Measurements from ENCODE around the gene STXBP4. TPM values are rescaled to one million over a fixed set of nuclear protein-coding genes. Genes with fewer than 3 reads are reported as not detected.

Gene STXBP4
- polyA plus RNA-seq, 1 of the 3 experiments (the other 2 are of a cell fraction) = 2.8 TPM

- no peaks in the 10 kb centered on the region for H3K36me3 ChIP-seq (replicated peaks in 1 of 2; ENCODE audit: control insufficient read depth in 1 of 2, insufficient read depth in 2 of 2, low read length in 1 of 2)
- DNase-seq = no peak
- no peaks in the 10 kb centered on the region for H3K79me2 ChIP-seq (ENCODE audit: insufficient read depth)
- ChIA-PET POLR2A (no interaction called here), CTCF (interaction anchor here (1.0 to 1.1 kb wide), 2 partner anchors 28 to 40 kb away, joined by 3 to 4 read pairs; no protein-coding TSS in a partner anchor)
- peak; percentile 18; the same call in 1 of the 2 replicates for TF ChIP-seq FOSL2 (IDR thresholded peaks at IDR 0.05; ENCODE audit: borderline replicate concordance, low read depth)
- TF ChIP-seq EP300 (IDR thresholded peaks at IDR 0.05; ENCODE audit: borderline replicate concordance in 1 of 2, low read depth in 1 of 2, low read length in 1 of 2) = no peak
- no peak overlapping the region for H3K4me2 ChIP-seq
- no peaks in the 10 kb centered on the region for H3K9me3 ChIP-seq
- H3K27me3 ChIP-seq (ENCODE audit: insufficient read depth) = no peaks in the 10 kb centered on the region
- H3K9ac ChIP-seq = no peak overlapping the region
- no peaks in the 10 kb centered on the region for H3K9me2 ChIP-seq
- peaks cover 21 to 51% of the 10 kb centered on the region in 2 experiments; a peak in 3 of 4 replicates for H3K4me1 ChIP-seq (ENCODE audit: control insufficient read depth in 1 of 2, insufficient read depth in 2 of 2, low read depth in 1 of 2, low read length in 1 of 2)
- H4K20me1 ChIP-seq (ENCODE audit: insufficient read depth) = no peaks in the 10 kb centered on the region
- peaks cover 20% of the 10 kb centered on the region for H3F3A ChIP-seq (replicated peaks; ENCODE audit: insufficient read depth)
- H2AFZ ChIP-seq (ENCODE audit: low read depth) = no peak overlapping the region
- H3K27ac ChIP-seq (ENCODE audit: low read depth in 2 of 2, low read length in 1 of 2) = no peak overlapping the region
- WGBS (ENCODE audit: low lambda C conversion rate) = 88% methylated on average over 2 of the region's 2 CpGs
- H3K4me3 ChIP-seq (ENCODE audit: low read depth in 2 of 2, low read length in 1 of 2) = no peak overlapping the region
These were observed 189.9 kb downstream of the STXBP4 start for GRCh38 chr17:55158439-55158838.

- POLR2A ChIA-PET = no interaction called here
- no peak for TF ChIP-seq RFX5 (IDR thresholded peaks at IDR 0.05; ENCODE audit: low read length)
- peak; percentile 16; the same call in 1 of the 2 replicates for TF ChIP-seq FOSL2 (IDR thresholded peaks at IDR 0.05; ENCODE audit: borderline replicate concordance, low read depth)
- TF ChIP-seq TCF12 (IDR thresholded peaks at IDR 0.05) = peak; percentile 28; the same call in 1 of the 2 replicates
- no peak for TF ChIP-seq NFIC (IDR thresholded peaks at IDR 0.05; ENCODE audit: borderline replicate concordance)
- TF ChIP-seq PBX3 (IDR thresholded peaks at IDR 0.05) = 0 out of 2 replicates have a peak, but pooled peaks have one; percentile 4
- peaks cover 20% of the 10 kb centered on the region for H3F3A ChIP-seq (replicated peaks; ENCODE audit: insufficient read depth)
- H3K27ac ChIP-seq (ENCODE audit: low read depth in 2 of 2, low read length in 1 of 2) = no peak overlapping the region; a peak in 1 of 4 replicates
- H4K20me1 ChIP-seq (ENCODE audit: insufficient read depth) = no peaks in the 10 kb centered on the region
- H3K27me3 ChIP-seq (ENCODE audit: insufficient read depth) = no peaks in the 10 kb centered on the region
- no peak overlapping the region for H2AFZ ChIP-seq (ENCODE audit: low read depth)
- H3K4me2 ChIP-seq = no peak overlapping the region
- no peaks in the 10 kb centered on the region for H3K79me2 ChIP-seq (ENCODE audit: insufficient read depth)
- H3K9ac ChIP-seq = no peak overlapping the region
- H3K36me3 ChIP-seq (replicated peaks in 1 of 2; ENCODE audit: control insufficient read depth in 1 of 2, insufficient read depth in 2 of 2, low read length in 1 of 2) = no peaks in the 10 kb centered on the region
- no peak overlapping the region for H3K4me3 ChIP-seq (ENCODE audit: low read depth in 2 of 2, low read length in 1 of 2)
- 79% methylated on average over 2 of the region's 2 CpGs for WGBS (ENCODE audit: low lambda C conversion rate)
- DNase-seq = no peak
- CTCF ChIA-PET = interaction anchor here (1.0 to 1.1 kb wide), 3 partner anchors 27 to 167 kb away, joined by 3 to 4 read pairs (median 3); no protein-coding TSS in a partner anchor
- peaks cover 21 to 53% of the 10 kb centered on the region in 2 experiments; a peak in 3 of 4 replicates for H3K4me1 ChIP-seq (ENCODE audit: control insufficient read depth in 1 of 2, insufficient read depth in 2 of 2, low read depth in 1 of 2, low read length in 1 of 2)
- H3K9me2 ChIP-seq = no peaks in the 10 kb centered on the region
- no peaks in the 10 kb centered on the region for H3K9me3 ChIP-seq
These were observed 190.7 kb downstream of the STXBP4 start for GRCh38 chr17:55159251-55159650.

- Histone ChIP-seq H3K79me2 (ENCODE audit: insufficient read depth) (no peaks in the 10 kb centered on the region), H3F3A (replicated peaks; ENCODE audit: insufficient read depth) (peaks cover 20% of the 10 kb centered on the region), H3K4me3 (ENCODE audit: low read depth in 2 of 2, low read length in 1 of 2) (no peak overlapping the region), H3K27me3 (ENCODE audit: insufficient read depth) (no peaks in the 10 kb centered on the region), H2AFZ (ENCODE audit: low read depth) (no peak overlapping the region), H3K9ac (no peak overlapping the region), H3K9me3 (no peaks in the 10 kb centered on the region), H3K36me3 (replicated peaks in 1 of 2; ENCODE audit: control insufficient read depth in 1 of 2, insufficient read depth in 2 of 2, low read length in 1 of 2) (no peaks in the 10 kb centered on the region), H3K9me2 (no peaks in the 10 kb centered on the region), H4K20me1 (ENCODE audit: insufficient read depth) (no peaks in the 10 kb centered on the region), H3K4me2 (no peak overlapping the region), H3K27ac (ENCODE audit: low read depth in 2 of 2, low read length in 1 of 2) (no peak overlapping the region), H3K4me1 (ENCODE audit: control insufficient read depth in 1 of 2, insufficient read depth in 2 of 2, low read depth in 1 of 2, low read length in 1 of 2) (peaks cover 17 to 53% of the 10 kb centered on the region in 2 experiments; a peak in 3 of 4 replicates)
- CTCF ChIA-PET = interaction anchor here (0.9 to 1.5 kb wide), 2 partner anchors 28 to 189 kb away, joined by 3 to 4 read pairs; no protein-coding TSS in a partner anchor
- DNase-seq = no peak
- WGBS (ENCODE audit: low lambda C conversion rate) = 92% methylated on average over 7 of the region's 7 CpGs
- POLR2A ChIA-PET = no interaction called here
- TF ChIP-seq NFIC (IDR thresholded peaks at IDR 0.05; ENCODE audit: borderline replicate concordance) = no peak
- TF ChIP-seq GATA2 (CRISPR knock-in tag; IDR thresholded peaks at IDR 0.05) = no peak
- TF ChIP-seq MAX (IDR thresholded peaks at IDR 0.05; ENCODE audit: low read depth) = no peak
- no peak for TF ChIP-seq JUND (IDR thresholded peaks at IDR 0.05)
- no peak for TF ChIP-seq TAF1 (IDR thresholded peaks at IDR 0.05; ENCODE audit: borderline replicate concordance, low read depth, low read length)
- TF ChIP-seq FOSL2 (IDR thresholded peaks at IDR 0.05; ENCODE audit: borderline replicate concordance, low read depth) = no peak
- no peak for TF ChIP-seq POLR2AphosphoS5 (IDR thresholded peaks at IDR 0.05; ENCODE audit: low read depth, low read length)
- no peak for TF ChIP-seq EZH2phosphoT487 (IDR thresholded peaks at IDR 0.05; ENCODE audit: borderline replicate concordance, low read depth)
- TF ChIP-seq PBX3 (IDR thresholded peaks at IDR 0.05) = no peak
- TF ChIP-seq SIN3A (IDR thresholded peaks at IDR 0.05; ENCODE audit: borderline replicate concordance, low read depth, low read length) = no peak
- no peak for TF ChIP-seq RXRA (IDR thresholded peaks at IDR 0.05; ENCODE audit: borderline replicate concordance, low read depth)
- TF ChIP-seq USF1 (IDR thresholded peaks at IDR 0.05; ENCODE audit: borderline replicate concordance, low read depth) = no peak
- no peak for TF ChIP-seq SMC3 (IDR thresholded peaks at IDR 0.05; ENCODE audit: low read depth, low read length)
- no peak for TF ChIP-seq CHD2 (IDR thresholded peaks at IDR 0.05; ENCODE audit: low read length, partially characterized antibody)
- no peak for TF ChIP-seq EP300 (IDR thresholded peaks at IDR 0.05; ENCODE audit: borderline replicate concordance in 1 of 2, low read depth in 1 of 2, low read length in 1 of 2)
- no peak for TF ChIP-seq MXI1 (IDR thresholded peaks at IDR 0.05; ENCODE audit: low read depth, low read length)
- no peak for TF ChIP-seq RCOR1 (IDR thresholded peaks at IDR 0.05; ENCODE audit: low read length)
These were observed 191.9 kb downstream of the STXBP4 start for GRCh38 chr17:55160501-55160900.
